Common myeloid progenitor, CD34-positive (primary cell): ENCODE results near the gene ADAMTS3.

Source experiments
- CTCF ChIA-PET: fragments of 350-600 bp; sonication (Branson Sonifier 250); formaldehyde crosslinking; loops from one replicate; lab custom pipeline; 2021; ENCODE audit warnings: antibody characterized with exemption; lab: Charles Lee
- POLR2A ChIA-PET: fragments of 350-600 bp; sonication (Branson Sonifier 250); formaldehyde crosslinking; loops from one replicate; lab custom pipeline; 2021; ENCODE audit warnings: antibody characterized with exemption; lab: Charles Lee
- DNase-seq, 3 donors: peaks; one replicate each; pipeline versions ENCODE4 v3.0.0 to v3.0.0-alpha.2; 2013
- H3K27ac ChIP-seq, 2 experiments: 1 replicate in 1 of 2; 2 replicates in 1 of 2; pipeline ENCODE4 v1.7.0; 2013; ENCODE audit warnings: inconsistent platforms in 2 of 2, low read length in 2 of 2, mild to moderate bottlenecking in 2 of 2, low read depth in 1 of 2, moderate library complexity in 1 of 2; ENCODE audit not compliant: severe bottlenecking in 2 of 2, insufficient read depth in 1 of 2, poor library complexity in 1 of 2
- H3K27me3 ChIP-seq, 5 experiments: replicated peaks in 2 of 5; 1 replicate in 3 of 5; 2 replicates in 2 of 5; pipeline versions ENCODE4 v1.6.1 to v1.7.0; 2013; ENCODE audit warnings: low read length in 4 of 5, mild to moderate bottlenecking in 2 of 5, moderate library complexity in 2 of 5, inconsistent platforms in 1 of 5; ENCODE audit not compliant: insufficient read depth in 5 of 5, control insufficient read depth in 4 of 5
- H3K36me3 ChIP-seq, 4 experiments: 1 replicate in 2 of 4; 2 replicates in 2 of 4; pipeline versions ENCODE4 v1.6.1 to v1.7.0; 2013; ENCODE audit warnings: low read length in 3 of 4, control low read depth in 1 of 4, mild to moderate bottlenecking in 1 of 4; ENCODE audit not compliant: control insufficient read depth in 4 of 4, insufficient read depth in 4 of 4
- H3K4me1 ChIP-seq, 4 experiments: 1 replicate in 3 of 4; 2 replicates in 1 of 4; pipeline versions ENCODE4 v1.6.1 to v1.7.1; 2013; ENCODE audit warnings: low read length in 3 of 4, mild to moderate bottlenecking in 3 of 4, control low read depth in 1 of 4, inconsistent platforms in 1 of 4, moderate library complexity in 1 of 4; ENCODE audit not compliant: control insufficient read depth in 4 of 4, insufficient read depth in 4 of 4; ENCODE audit errors: control extremely low read depth in 1 of 4
- H3K4me3 ChIP-seq, 7 experiments: 1 replicate in 4 of 7; 2 replicates in 3 of 7; pipeline versions ENCODE4 v1.5.1 to v1.7.0; 2013; ENCODE audit warnings: mild to moderate bottlenecking in 7 of 7, low read length in 6 of 7, moderate library complexity in 6 of 7, inconsistent platforms in 2 of 7, low read depth in 2 of 7, control low read depth in 1 of 7; ENCODE audit not compliant: insufficient read depth in 4 of 7, control insufficient read depth in 1 of 7; ENCODE audit errors: extremely low read depth in 1 of 7
- H3K9me3 ChIP-seq, 5 experiments: 1 replicate in 4 of 5; 2 replicates in 1 of 5; pipeline versions ENCODE4 v1.6.1 to v1.7.1; 2013; ENCODE audit warnings: low read length in 4 of 5, mild to moderate bottlenecking in 2 of 5, inconsistent platforms in 1 of 5, low read depth in 1 of 5, moderate library complexity in 1 of 5; ENCODE audit not compliant: control insufficient read depth in 4 of 5, insufficient read depth in 2 of 5; ENCODE audit errors: control extremely low read depth in 1 of 5
- WGBS: methylation state at CpG from one replicate; pipeline ENCODE4 v1.1.5; 2013; ENCODE audit not compliant: insufficient coverage; 5-methylcytosine and 5-hydroxymethylcytosine counted together

ADAMTS3 gene

GRCh38 chr4:72323227-72323626 is 245.8 kb downstream of the ADAMTS3 start:
- ChIA-PET CTCF (interaction anchor here (1.3 kb wide), 1 partner anchor 698 kb away, joined by 4 read pairs; no protein-coding TSS in a partner anchor), POLR2A (no interaction called here)
- peaks cover 0 to 23% (median 4%) of the 10 kb centered on the region in 5 experiments for H3K27me3 ChIP-seq
- H3K9me3 ChIP-seq: no peaks in the 10 kb centered on the region
- no peaks in the 10 kb centered on the region for H3K36me3 ChIP-seq
- no peak for DNase-seq
- H3K4me3 ChIP-seq: no peak overlapping the region
- peaks cover 4 to 14% (median 13%) of the 10 kb centered on the region in 4 experiments for H3K4me1 ChIP-seq
- WGBS: no CpG with 5 or more reads among the region's 2 CpGs
- no peak overlapping the region for H3K27ac ChIP-seq

GRCh38 chr4:72320223-72320948 is 248.6 kb downstream of the ADAMTS3 start:
- CTCF ChIA-PET: interaction anchor here (2.2 kb wide), 1 partner anchor 19 kb away, joined by 6 read pairs; no protein-coding TSS in a partner anchor
- H3K4me1 ChIP-seq: peaks cover 4 to 14% (median 13%) of the 10 kb centered on the region in 4 experiments
- H3K27ac ChIP-seq: no peak overlapping the region
- H3K27me3 ChIP-seq: peaks cover 0 to 23% (median 4%) of the 10 kb centered on the region in 5 experiments
- no peaks in the 10 kb centered on the region for H3K9me3 ChIP-seq
- H3K36me3 ChIP-seq: no peaks in the 10 kb centered on the region
- WGBS: no CpG with 5 or more reads among the region's 6 CpGs
- peak in 1 of 3 donors; percentile 9 for DNase-seq
- POLR2A ChIA-PET: no interaction called here
- H3K4me3 ChIP-seq: peak overlapping the region in 1 of 7 experiments; percentile 8

GRCh38 chr4:72319601-72320021 is 249.4 kb downstream of the ADAMTS3 start:
- POLR2A ChIA-PET: no interaction called here
- no peaks in the 10 kb centered on the region for H3K9me3 ChIP-seq
- CTCF ChIA-PET: interaction anchor here (1.1 to 2.2 kb wide), 2 partner anchors 18 to 1049 kb away, joined by 3 to 6 read pairs; no protein-coding TSS in a partner anchor
- H3K4me3 ChIP-seq: peak overlapping the region in 1 of 7 experiments; percentile 39
- peaks cover 0 to 20% (median 4%) of the 10 kb centered on the region in 5 experiments for H3K27me3 ChIP-seq
- DNase-seq: peak in 2 of 3 donors; percentile 51 to 63
- peaks cover 4 to 14% (median 13%) of the 10 kb centered on the region in 4 experiments for H3K4me1 ChIP-seq
- H3K36me3 ChIP-seq: no peaks in the 10 kb centered on the region
- no peak overlapping the region for H3K27ac ChIP-seq
- WGBS: 0% methylated on average over 2 of the region's 4 CpGs

DNA sequence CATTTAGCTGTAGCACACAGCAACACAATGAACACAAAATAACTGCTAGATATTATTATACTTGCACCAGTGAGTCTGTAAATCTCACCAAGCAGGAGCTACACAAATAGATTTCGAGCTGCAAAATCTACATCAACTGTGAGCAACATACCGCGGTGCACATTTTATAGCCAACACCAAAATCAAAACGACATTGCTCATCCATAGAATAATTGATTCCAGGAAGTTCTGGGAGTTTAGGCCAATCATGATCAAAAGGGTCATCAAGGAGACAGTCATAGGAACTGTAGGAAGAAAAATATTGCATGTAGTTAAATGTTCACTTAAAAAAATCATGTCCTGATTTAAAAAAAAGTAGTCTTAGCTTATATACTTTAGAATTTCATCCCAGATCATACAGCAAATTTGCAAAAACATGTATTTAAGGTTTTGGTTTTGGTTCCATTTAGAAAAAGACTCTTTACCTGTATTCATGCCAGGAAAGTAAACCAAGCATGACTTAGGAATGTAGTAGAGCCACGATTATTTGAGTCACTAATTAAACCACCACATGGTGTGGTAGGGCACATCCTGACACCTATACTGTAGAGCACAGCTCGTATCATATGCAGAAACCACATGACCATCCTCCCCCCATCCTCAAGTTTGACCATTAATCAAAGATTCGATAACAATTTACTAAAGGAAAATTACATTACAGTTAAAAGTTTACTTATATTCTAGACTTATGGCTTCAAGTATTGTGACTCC is 250.4 kb downstream of the ADAMTS3 start:
- CTCF ChIA-PET: interaction anchor here (0.7 to 2.2 kb wide), 4 partner anchors 14 to 1048 kb away, joined by 3 to 7 read pairs (median 4); no protein-coding TSS in a partner anchor
- Histone ChIP-seq H3K4me3 (no peak overlapping the region), H3K36me3 (no peaks in the 10 kb centered on the region), H3K4me1 (peaks cover 4 to 14% (median 13%) of the 10 kb centered on the region in 4 experiments), H3K9me3 (no peaks in the 10 kb centered on the region), H3K27me3 (peaks cover 0 to 18% (median 3%) of the 10 kb centered on the region in 5 experiments), H3K27ac (no peak overlapping the region)
- POLR2A ChIA-PET: no interaction called here
- no CpG with 5 or more reads among the region's 7 CpGs for WGBS
- peak in 1 of 3 donors; percentile 5 for DNase-seq

DNA sequence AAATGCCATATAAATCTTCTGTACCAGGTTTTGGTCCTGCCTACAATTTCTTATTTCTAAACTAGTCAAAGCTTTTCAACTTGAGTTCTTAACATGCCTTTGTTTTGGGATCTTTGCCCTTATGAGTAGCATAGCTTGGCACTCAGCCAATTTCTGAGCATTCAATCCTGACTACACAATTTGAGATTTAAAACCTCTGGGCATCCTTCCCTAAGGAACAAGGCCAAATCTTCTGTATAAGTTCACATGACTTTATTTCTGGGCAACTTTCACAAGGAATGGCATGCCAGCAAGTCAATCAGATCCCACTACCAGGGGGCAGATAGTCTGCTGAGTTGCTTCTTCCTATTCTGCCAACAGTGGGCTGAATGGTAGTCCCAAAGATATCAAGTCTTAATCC is 254.2 kb downstream of the ADAMTS3 start:
- no peak overlapping the region for H3K4me3 ChIP-seq
- H3K27me3 ChIP-seq: peaks cover 0 to 3% (median 0%) of the 10 kb centered on the region in 5 experiments
- no peaks in the 10 kb centered on the region for H3K9me3 ChIP-seq
- peaks cover 1 to 9% (median 8%) of the 10 kb centered on the region in 4 experiments for H3K4me1 ChIP-seq
- no peaks in the 10 kb centered on the region for H3K36me3 ChIP-seq
- CTCF ChIA-PET: interaction anchor here (1.9 to 3.2 kb wide), 2 partner anchors 11 to 20 kb away, joined by 4 to 12 read pairs; no protein-coding TSS in a partner anchor
- POLR2A ChIA-PET: no interaction called here
- H3K27ac ChIP-seq: no peak overlapping the region
- DNase-seq: no peak

DNA sequence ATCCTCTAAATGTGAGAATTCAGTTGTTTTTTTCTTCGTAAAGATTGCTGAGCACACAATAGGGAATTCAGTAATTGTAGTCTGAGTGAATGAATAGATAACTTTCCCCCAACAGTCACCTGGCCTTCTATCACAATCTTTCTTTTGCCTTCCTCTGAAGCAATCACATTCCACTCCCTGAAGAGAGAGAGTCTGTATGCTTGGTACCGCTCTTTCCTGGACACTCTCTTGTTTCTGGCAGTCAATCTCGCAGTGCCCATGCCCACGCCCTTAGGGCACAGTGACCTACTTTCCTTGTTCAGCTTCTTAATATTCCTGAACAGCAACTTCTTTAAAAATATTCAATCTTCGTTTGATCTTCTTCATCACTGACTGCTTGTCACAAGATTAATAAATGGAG is 255.9 kb downstream of the ADAMTS3 start:
- CTCF ChIA-PET: interaction anchor here (0.8 to 3.2 kb wide), 3 partner anchors 10 to 18 kb away, joined by 4 to 12 read pairs (median 4); no protein-coding TSS in a partner anchor
- no peak for DNase-seq
- H3K36me3 ChIP-seq: no peaks in the 10 kb centered on the region
- no peak overlapping the region for H3K4me3 ChIP-seq
- peaks cover 0 to 3% (median 0%) of the 10 kb centered on the region in 5 experiments for H3K27me3 ChIP-seq
- POLR2A ChIA-PET: no interaction called here
- no peak overlapping the region for H3K27ac ChIP-seq
- no peaks in the 10 kb centered on the region for H3K4me1 ChIP-seq
- no peaks in the 10 kb centered on the region for H3K9me3 ChIP-seq
- WGBS: 100% methylated on average over 1 of the region's 5 CpGs
